HEK293 (cell line): ENCODE results near the gene SYT5.

Experiments
- BCL11A ChIP-seq: fragments of 450-650 bp; formaldehyde crosslinking; IDR thresholded peaks from 2 replicates; pipeline ENCODE4 v1.5.1; 2016; ENCODE audit warnings: low read depth, missing biosample characterization, missing genetic modification characterization
- BCL11B ChIP-seq: fragments of 450-650 bp; formaldehyde crosslinking; IDR thresholded peaks from 2 replicates; pipeline ENCODE4 v1.5.1; 2016; ENCODE audit warnings: low read depth, missing biosample characterization, missing genetic modification characterization
- HOXD13 ChIP-seq: sonication (generic); formaldehyde crosslinking; IDR thresholded peaks from 2 replicates; pipeline ENCODE4 v1.8.0; 2022; ENCODE audit warnings: missing genetic modification reagents, borderline replicate concordance
- KLF1 ChIP-seq: fragments of 450-650 bp; formaldehyde crosslinking; IDR thresholded peaks from 2 replicates; pipeline ENCODE4 v1.5.1; 2016; ENCODE audit warnings: missing biosample characterization, missing genetic modification characterization
- KLF10 ChIP-seq: fragments of 450-650 bp; IDR thresholded peaks from 2 replicates; pipeline ENCODE4 v1.5.1; 2018; ENCODE audit warnings: missing biosample characterization, mild to moderate bottlenecking, missing genetic modification characterization
- MEIS1 ChIP-seq: sonication (generic); formaldehyde crosslinking; IDR thresholded peaks from 2 replicates; pipeline ENCODE4 v1.8.1; 2022; ENCODE audit warnings: missing genetic modification reagents, mild to moderate bottlenecking, borderline replicate concordance
- MYNN ChIP-seq: fragments of 450-650 bp; formaldehyde crosslinking; IDR thresholded peaks from 2 replicates; pipeline ENCODE4 v1.5.1; 2016; ENCODE audit warnings: missing biosample characterization, missing genetic modification characterization, borderline replicate concordance
- MZF1 ChIP-seq: fragments of 450-650 bp; formaldehyde crosslinking; IDR thresholded peaks from 2 replicates; pipeline ENCODE4 v1.5.1; 2017; ENCODE audit warnings: missing biosample characterization, missing genetic modification characterization, borderline replicate concordance
- OVOL3 ChIP-seq: fragments of 450-650 bp; formaldehyde crosslinking; IDR thresholded peaks from 2 replicates; pipeline ENCODE4 v1.5.1; 2016; ENCODE audit warnings: missing biosample characterization, missing genetic modification characterization
- RBAK ChIP-seq: fragments of 450-650 bp; formaldehyde crosslinking; IDR thresholded peaks from 2 replicates; pipeline ENCODE4 v1.5.1; 2016; ENCODE audit warnings: missing biosample characterization, missing genetic modification characterization
- SALL2 ChIP-seq: fragments of 450-650 bp; formaldehyde crosslinking; IDR thresholded peaks from 2 replicates; pipeline ENCODE4 v1.5.0; 2017; ENCODE audit warnings: missing biosample characterization, mild to moderate bottlenecking, missing genetic modification characterization, borderline replicate concordance
- TCF7L2 ChIP-seq: IDR thresholded peaks from 2 replicates; pipeline ENCODE4 v1.6.1; 2011; ENCODE audit warnings: low read depth, mild to moderate bottlenecking, inconsistent platforms, low read length, moderate library complexity, borderline replicate concordance
- ZBTB44 ChIP-seq: fragments of 450-650 bp; IDR thresholded peaks from 2 replicates; pipeline ENCODE4 v1.5.1; 2018; ENCODE audit warnings: missing biosample characterization, mild to moderate bottlenecking, missing genetic modification characterization
- ZFP69B ChIP-seq: fragments of 450-650 bp; formaldehyde crosslinking; IDR thresholded peaks from 2 replicates; pipeline ENCODE4 v1.5.1; 2016; ENCODE audit warnings: missing biosample characterization, missing genetic modification characterization
- ZNF239 ChIP-seq: fragments of 450-650 bp; formaldehyde crosslinking; IDR thresholded peaks from 2 replicates; pipeline ENCODE4 v1.5.1; 2016; ENCODE audit warnings: missing biosample characterization, missing genetic modification characterization
- ZNF248 ChIP-seq: fragments of 450-650 bp; formaldehyde crosslinking; IDR thresholded peaks from 2 replicates; pipeline ENCODE4 v1.5.1; 2017; ENCODE audit warnings: missing biosample characterization, missing genetic modification characterization
- ZNF302 ChIP-seq: fragments of 450-650 bp; formaldehyde crosslinking; IDR thresholded peaks from 2 replicates; pipeline ENCODE4 v1.5.1; 2016; ENCODE audit warnings: missing biosample characterization, missing genetic modification characterization, low read depth
- ZNF366 ChIP-seq: fragments of 450-650 bp; formaldehyde crosslinking; conservative IDR thresholded peaks from 2 replicates; pipeline ENCODE4 v1.5.1; 2016; ENCODE audit warnings: missing biosample characterization, missing genetic modification characterization
- ZNF394 ChIP-seq: fragments of 450-650 bp; formaldehyde crosslinking; IDR thresholded peaks from 2 replicates; pipeline ENCODE4 v1.5.1; 2016; ENCODE audit warnings: missing biosample characterization, missing genetic modification characterization, mild to moderate bottlenecking, moderate library complexity, borderline replicate concordance
- ZNF521 ChIP-seq: fragments of 450-650 bp; formaldehyde crosslinking; IDR thresholded peaks from 2 replicates; pipeline ENCODE4 v1.5.1; 2017; ENCODE audit warnings: missing biosample characterization, mild to moderate bottlenecking, missing genetic modification characterization
- ZNF529 ChIP-seq: fragments of 450-650 bp; formaldehyde crosslinking; IDR thresholded peaks from 2 replicates; pipeline ENCODE4 v1.5.1; 2017; ENCODE audit warnings: missing genetic modification characterization, missing biosample characterization; ENCODE audit not compliant: insufficient replicate concordance
- ZNF544 ChIP-seq: fragments of 450-650 bp; formaldehyde crosslinking; IDR thresholded peaks from 2 replicates; pipeline ENCODE4 v1.5.0; 2017; ENCODE audit warnings: missing biosample characterization, missing genetic modification characterization
- ZNF558 ChIP-seq: fragments of 450-650 bp; formaldehyde crosslinking; IDR thresholded peaks from 2 replicates; pipeline ENCODE4 v1.5.1; 2016; ENCODE audit warnings: missing biosample characterization, missing genetic modification characterization
- ZNF585B ChIP-seq: fragments of 450-650 bp; formaldehyde crosslinking; IDR thresholded peaks from 2 replicates; pipeline ENCODE4 v1.5.1; 2016; ENCODE audit warnings: missing biosample characterization, missing genetic modification characterization
- ZNF654 ChIP-seq: fragments of 450-650 bp; formaldehyde crosslinking; IDR thresholded peaks from 2 replicates; pipeline ENCODE4 v1.5.1; 2016; ENCODE audit warnings: low read depth, missing biosample characterization, missing genetic modification characterization
- ZNF658 ChIP-seq: fragments of 450-650 bp; formaldehyde crosslinking; IDR thresholded peaks from 2 replicates; pipeline ENCODE4; 2016; ENCODE audit warnings: missing biosample characterization, missing genetic modification characterization
- ZNF660 ChIP-seq: fragments of 450-650 bp; IDR thresholded peaks from 2 replicates; pipeline ENCODE4 v1.5.1; 2018; ENCODE audit warnings: missing biosample characterization, mild to moderate bottlenecking, missing genetic modification characterization
- ZNF768 ChIP-seq: fragments of 450-650 bp; formaldehyde crosslinking; IDR thresholded peaks from 2 replicates; pipeline ENCODE4 v1.5.1; 2018; ENCODE audit warnings: missing biosample characterization, mild to moderate bottlenecking, missing genetic modification characterization
- ZNF777 ChIP-seq: fragments of 450-650 bp; formaldehyde crosslinking; IDR thresholded peaks from 2 replicates; pipeline ENCODE4 v1.5.1; 2017; ENCODE audit warnings: missing biosample characterization, missing genetic modification characterization, borderline replicate concordance
- ZSCAN30 ChIP-seq: fragments of 450-650 bp; IDR thresholded peaks from 2 replicates; pipeline ENCODE4 v1.5.1; 2018; ENCODE audit warnings: missing biosample characterization, mild to moderate bottlenecking, missing genetic modification characterization, moderate library complexity
- TF ChIP-seq, protein P1 (sequence below): fragments of 450-650 bp; formaldehyde crosslinking; IDR thresholded peaks from 2 replicates; pipeline ENCODE4 v1.5.1; 2017; ENCODE audit warnings: missing biosample characterization, missing genetic modification characterization
- TF ChIP-seq, protein P2 (sequence below): fragments of 450-650 bp; formaldehyde crosslinking; IDR thresholded peaks from 2 replicates; pipeline ENCODE4 v1.5.1; 2016; ENCODE audit warnings: missing biosample characterization, missing genetic modification characterization
- TF ChIP-seq, protein P3 (sequence below): fragments of 450-650 bp; formaldehyde crosslinking; IDR thresholded peaks from 2 replicates; pipeline ENCODE4 v1.5.1; 2016; ENCODE audit warnings: missing biosample characterization, missing genetic modification characterization, borderline replicate concordance

SYT5 gene

DNA sequence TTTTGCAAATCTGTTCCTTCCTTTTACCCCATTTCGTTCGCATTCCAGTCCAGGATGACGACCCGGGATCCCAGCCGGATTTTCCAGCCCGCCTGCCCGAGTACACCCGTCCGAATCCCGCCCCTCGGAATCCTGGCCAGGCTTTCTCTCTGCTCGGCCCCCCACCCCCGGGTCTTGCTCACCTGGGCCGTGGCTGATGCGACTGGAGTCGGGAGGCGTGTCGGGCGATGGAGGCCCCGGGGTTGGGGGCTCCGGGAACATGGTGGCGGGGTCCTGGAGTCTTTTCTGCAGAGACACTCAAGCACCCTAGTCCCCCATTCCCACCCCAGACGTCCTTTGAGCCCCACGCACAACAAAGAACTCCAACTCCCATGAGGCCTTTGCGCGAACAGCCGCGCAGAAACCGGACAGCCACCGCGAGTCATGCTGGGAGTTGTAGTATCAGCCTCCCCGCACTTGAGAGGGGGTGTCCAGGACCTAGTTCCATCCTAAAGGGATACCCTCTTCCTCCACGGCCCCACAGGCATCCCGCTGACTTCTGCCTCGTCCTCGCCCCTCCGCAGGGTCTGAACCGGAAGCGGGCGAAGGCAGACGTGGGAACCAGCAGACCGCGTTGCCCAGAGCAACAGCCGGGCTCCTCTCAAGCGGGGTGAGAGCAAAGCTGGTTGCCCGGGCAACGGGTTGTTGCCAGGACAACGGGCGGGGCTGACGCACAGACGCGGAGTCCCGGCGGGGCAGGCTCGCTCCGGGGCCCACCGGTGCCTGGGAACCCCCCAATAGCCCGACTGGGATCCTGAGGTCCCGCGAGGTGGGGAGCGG is 1.1 kb downstream of the SYT5 start (continued):
- TF ChIP-seq HOXD13 (CRISPR knock-in tag) (no peak), TCF7L2 (no peak), BCL11A (tag by site-specific recombination) (no peak), ZNF777 (tag by site-specific recombination) (no peak), ZFP69B (tag by site-specific recombination) (peak; percentile 97), SALL2 (tag by site-specific recombination) (no peak), ZBTB44 (tag by site-specific recombination) (0 out of 2 replicates have a peak, but pooled peaks have one; percentile 31), ZNF248 (no peak), ZNF660 (tag by site-specific recombination) (no peak), KLF1 (peak; percentile 53; the same call in 1 of the 2 replicates), ZNF658 (tag by site-specific recombination) (no peak), ZNF544 (no peak), MYNN (peak; percentile 99), ZNF521 (tag by site-specific recombination) (no peak), ZSCAN30 (no peak), BCL11B (tag by site-specific recombination) (no peak), ZNF366 (no peak), MZF1 (tag by site-specific recombination) (no peak), OVOL3 (tag by site-specific recombination) (no peak), KLF10 (tag by site-specific recombination) (0 out of 2 replicates have a peak, but pooled peaks have one; percentile 58), ZNF768 (tag by site-specific recombination) (no peak), ZNF558 (tag by site-specific recombination) (no peak), ZNF585B (tag by site-specific recombination) (no peak), ZNF239 (tag by site-specific recombination) (no peak), ZNF654 (tag by site-specific recombination) (no peak), ZNF302 (tag by site-specific recombination) (no peak), ZNF394 (no peak), MEIS1 (no peak), RBAK (tag by site-specific recombination) (no peak), ZNF529 (tag by site-specific recombination) (no peak)
- TF ChIP-seq, protein P1, sequence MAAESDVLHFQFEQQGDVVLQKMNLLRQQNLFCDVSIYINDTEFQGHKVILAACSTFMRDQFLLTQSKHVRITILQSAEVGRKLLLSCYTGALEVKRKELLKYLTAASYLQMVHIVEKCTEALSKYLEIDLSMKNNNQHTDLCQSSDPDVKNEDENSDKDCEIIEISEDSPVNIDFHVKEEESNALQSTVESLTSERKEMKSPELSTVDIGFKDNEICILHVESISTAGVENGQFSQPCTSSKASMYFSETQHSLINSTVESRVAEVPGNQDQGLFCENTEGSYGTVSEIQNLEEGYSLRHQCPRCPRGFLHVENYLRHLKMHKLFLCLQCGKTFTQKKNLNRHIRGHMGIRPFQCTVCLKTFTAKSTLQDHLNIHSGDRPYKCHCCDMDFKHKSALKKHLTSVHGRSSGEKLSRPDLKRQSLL (tag by site-specific recombination), result 0 out of 2 replicates have a peak, but pooled peaks have one; percentile 40
- TF ChIP-seq, protein P2, sequence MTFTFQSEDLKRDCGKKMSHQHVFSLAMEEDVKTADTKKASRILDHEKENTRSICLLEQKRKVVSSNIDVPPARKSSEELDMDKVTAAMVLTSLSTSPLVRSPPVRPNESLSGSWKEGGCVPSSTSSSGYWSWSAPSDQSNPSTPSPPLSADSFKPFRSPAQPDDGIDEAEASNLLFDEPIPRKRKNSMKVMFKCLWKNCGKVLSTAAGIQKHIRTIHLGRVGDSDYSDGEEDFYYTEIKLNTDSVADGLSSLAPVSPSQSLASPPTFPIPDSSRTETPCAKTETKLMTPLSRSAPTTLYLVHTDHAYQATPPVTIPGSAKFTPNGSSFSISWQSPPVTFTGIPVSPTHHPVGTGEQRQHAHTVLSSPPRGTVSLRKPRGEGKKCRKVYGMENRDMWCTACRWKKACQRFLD (tag by site-specific recombination), result no peak
- TF ChIP-seq, protein P3, sequence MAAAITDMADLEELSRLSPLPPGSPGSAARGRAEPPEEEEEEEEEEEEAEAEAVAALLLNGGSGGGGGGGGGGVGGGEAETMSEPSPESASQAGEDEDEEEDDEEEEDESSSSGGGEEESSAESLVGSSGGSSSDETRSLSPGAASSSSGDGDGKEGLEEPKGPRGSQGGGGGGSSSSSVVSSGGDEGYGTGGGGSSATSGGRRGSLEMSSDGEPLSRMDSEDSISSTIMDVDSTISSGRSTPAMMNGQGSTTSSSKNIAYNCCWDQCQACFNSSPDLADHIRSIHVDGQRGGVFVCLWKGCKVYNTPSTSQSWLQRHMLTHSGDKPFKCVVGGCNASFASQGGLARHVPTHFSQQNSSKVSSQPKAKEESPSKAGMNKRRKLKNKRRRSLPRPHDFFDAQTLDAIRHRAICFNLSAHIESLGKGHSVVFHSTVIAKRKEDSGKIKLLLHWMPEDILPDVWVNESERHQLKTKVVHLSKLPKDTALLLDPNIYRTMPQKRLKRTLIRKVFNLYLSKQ (tag by site-specific recombination), result no peak
